Large intestine (tissue), 3 donors: ENCODE measurements around the gene DDHD1. TPM values are rescaled to one million over a fixed set of nuclear protein-coding genes. Genes with fewer than 3 reads are reported as not detected.
A peak's percentile ranks its signal among the peaks of the same experiment; 100 is the strongest.

ENCODE experiments used
- DNase-seq, 2 donors: peaks; one replicate each; pipeline versions ENCODE4 v3.0.0 to v3.0.0-alpha.2; 2013
- H3K27ac ChIP-seq: one replicate; pipeline ENCODE4 v1.5.1; 2013; ENCODE audit warnings: low read length
- H3K27me3 ChIP-seq: 2 replicates; pipeline ENCODE4 v1.6.1; 2013; ENCODE audit warnings: low read length; ENCODE audit not compliant: control insufficient read depth, insufficient read depth
- H3K36me3 ChIP-seq: 2 replicates; pipeline ENCODE4 v1.6.1; 2013; ENCODE audit warnings: low read length; ENCODE audit not compliant: control insufficient read depth, insufficient read depth
- H3K4me1 ChIP-seq: one replicate; pipeline ENCODE4 v1.6.1; 2013; ENCODE audit warnings: low read length; ENCODE audit not compliant: control insufficient read depth, insufficient read depth
- H3K4me3 ChIP-seq: one replicate; pipeline ENCODE4 v1.5.1; 2013; ENCODE audit warnings: low read length
- H3K9me3 ChIP-seq: one replicate; pipeline ENCODE4 v1.6.1; 2013; ENCODE audit warnings: mild to moderate bottlenecking, low read depth, low read length, moderate library complexity; ENCODE audit not compliant: control insufficient read depth
- WGBS: methylation state at CpG from one replicate; pipeline ENCODE4 v1.1.5; 2013; ENCODE audit warnings: low lambda C conversion rate; ENCODE audit not compliant: insufficient coverage; 5-methylcytosine and 5-hydroxymethylcytosine counted together
- polyA plus RNA-seq: library from polyadenylated mRNA; unstranded; fragments of 120-200 nt; gene quantifications from one replicate; pipeline ENCODE4 v1.2.1, GENCODE V29; 2013

The DDHD1 gene
- polyA plus RNA-seq, 1 donor = 10.2 TPM

GRCh38 chr14:53055003-53055402 is 98.1 kb downstream of the DDHD1 start:
- H3K27ac ChIP-seq = no peak overlapping the region
- no peaks in the 10 kb centered on the region for H3K9me3 ChIP-seq
- no CpG with 5 or more reads among the region's 1 CpG for WGBS
- peak in 1 of 2 donors; percentile 16 for DNase-seq
- no peaks in the 10 kb centered on the region for H3K4me1 ChIP-seq
- peaks cover 4% of the 10 kb centered on the region for H3K36me3 ChIP-seq
- H3K4me3 ChIP-seq = no peak overlapping the region
- H3K27me3 ChIP-seq = no peaks in the 10 kb centered on the region

- WGBS = no CpG with 5 or more reads among the region's 2 CpGs
- no peak for DNase-seq
- H3K27me3 ChIP-seq = no peaks in the 10 kb centered on the region
These were observed 98.7 kb downstream of the DDHD1 start for GRCh38 chr14:53054457-53054856.

GRCh38 chr14:53048631-53049030 is 104.5 kb downstream of the DDHD1 start:
- no peak for DNase-seq
- H3K9me3 ChIP-seq = no peaks in the 10 kb centered on the region
- H3K4me3 ChIP-seq = no peak overlapping the region
- no peaks in the 10 kb centered on the region for H3K27me3 ChIP-seq
- no peak overlapping the region for H3K27ac ChIP-seq
- H3K36me3 ChIP-seq = no peaks in the 10 kb centered on the region
- H3K4me1 ChIP-seq = no peaks in the 10 kb centered on the region
- WGBS = 100% methylated on average over 1 of the region's 2 CpGs

More at GRCh38 chr14:53054457-53054856, 98.7 kb downstream of the DDHD1 start:
- Histone ChIP-seq H3K4me3 (no peak overlapping the region), H3K27ac (no peak overlapping the region), H3K4me1 (no peaks in the 10 kb centered on the region), H3K36me3 (peaks cover 4% of the 10 kb centered on the region), H3K9me3 (no peaks in the 10 kb centered on the region)

GRCh38 chr14:53047307-53048069 is 105.6 kb downstream of the DDHD1 start:
- no peaks in the 10 kb centered on the region for H3K27me3 ChIP-seq
- no peaks in the 10 kb centered on the region for H3K9me3 ChIP-seq
- H3K36me3 ChIP-seq = no peaks in the 10 kb centered on the region
- H3K4me3 ChIP-seq = no peak overlapping the region
- DNase-seq = no peak
- H3K27ac ChIP-seq = no peak overlapping the region
- WGBS = 94% methylated on average over 2 of the region's 5 CpGs
- H3K4me1 ChIP-seq = no peaks in the 10 kb centered on the region

GRCh38 chr14:53044486-53044885 is 108.6 kb downstream of the DDHD1 start:
- Histone ChIP-seq H3K9me3 (no peaks in the 10 kb centered on the region), H3K27ac (no peak overlapping the region), H3K4me1 (no peaks in the 10 kb centered on the region), H3K4me3 (no peak overlapping the region), H3K27me3 (no peaks in the 10 kb centered on the region), H3K36me3 (peaks cover 4% of the 10 kb centered on the region)
- DNase-seq = no peak
- WGBS = no CpG with 5 or more reads among the region's 2 CpGs

GRCh38 chr14:53043027-53043581 is 110.0 kb downstream of the DDHD1 start:
- no CpG with 5 or more reads among the region's 7 CpGs for WGBS
- no peaks in the 10 kb centered on the region for H3K27me3 ChIP-seq
- no peaks in the 10 kb centered on the region for H3K4me1 ChIP-seq
- peak overlapping the region; percentile 7 for H3K27ac ChIP-seq
- H3K4me3 ChIP-seq = no peak overlapping the region
- no peaks in the 10 kb centered on the region for H3K9me3 ChIP-seq
- peaks cover 9% of the 10 kb centered on the region for H3K36me3 ChIP-seq
- DNase-seq = no peak

- Histone ChIP-seq H3K9me3 (no peaks in the 10 kb centered on the region), H3K27me3 (no peaks in the 10 kb centered on the region), H3K36me3 (peaks cover 11% of the 10 kb centered on the region), H3K4me1 (no peaks in the 10 kb centered on the region), H3K27ac (peak overlapping the region; percentile 4), H3K4me3 (no peak overlapping the region)
- WGBS = 51% methylated on average over 2 of the region's 4 CpGs
- DNase-seq = peak; percentile 19 to 47
These were observed 110.6 kb downstream of the DDHD1 start for GRCh38 chr14:53042480-53042879.

GRCh38 chr14:53041067-53041466 is 112.1 kb downstream of the DDHD1 start:
- Histone ChIP-seq H3K36me3 (peaks cover 11% of the 10 kb centered on the region), H3K27me3 (no peaks in the 10 kb centered on the region), H3K4me1 (no peaks in the 10 kb centered on the region), H3K27ac (no peak overlapping the region), H3K4me3 (no peak overlapping the region), H3K9me3 (no peaks in the 10 kb centered on the region)
- WGBS = no CpG with 5 or more reads among the region's 2 CpGs
- DNase-seq = no peak

GRCh38 chr14:53038629-53039028 is 114.5 kb downstream of the DDHD1 start:
- Histone ChIP-seq H3K4me3 (no peak overlapping the region), H3K27ac (no peak overlapping the region), H3K36me3 (peaks cover 11% of the 10 kb centered on the region), H3K4me1 (no peaks in the 10 kb centered on the region), H3K9me3 (no peaks in the 10 kb centered on the region), H3K27me3 (no peaks in the 10 kb centered on the region)
- no peak for DNase-seq
- WGBS = 100% methylated on average over 3 of the region's 3 CpGs

GRCh38 chr14:53037016-53037415 is 116.1 kb downstream of the DDHD1 start:
- Histone ChIP-seq H3K9me3 (no peaks in the 10 kb centered on the region), H3K4me1 (no peaks in the 10 kb centered on the region), H3K27ac (no peak overlapping the region), H3K36me3 (peaks cover 11% of the 10 kb centered on the region), H3K27me3 (no peaks in the 10 kb centered on the region), H3K4me3 (no peak overlapping the region)
- no CpG with 5 or more reads among the region's 1 CpG for WGBS
- no peak for DNase-seq
